ENCODE measurements around the gene CENPU. TPM values are rescaled to one million over a fixed set of nuclear protein-coding genes. Genes with fewer than 3 reads are reported as not detected.
A peak's percentile ranks its signal among the peaks of the same experiment; 100 is the strongest.
"Not testable (repeated sequence)": the region's sequence is repeated elsewhere in the genome, so short reads cannot be mapped to it uniquely, and the experiment has no call there.

Gene CENPU
- total and polyA plus RNA-seq, 5 donors from 2014 or later = 2.5 to 11.0 (median 4.1) TPM

GRCh38 chr4:184662236-184662635 is 71.7 kb downstream of the CENPU start:
- Mint-ChIP-seq H3K36me3 (peaks cover 25% of the 10 kb centered on the region), H3K27ac (no peak overlapping the region), H3K9me3 (no peaks in the 10 kb centered on the region), H3K27me3 (no peaks in the 10 kb centered on the region), H3K4me1 (peaks cover 0 to 5% (median 2%) of the 10 kb centered on the region in 4 donors), H3K4me3 (no peak overlapping the region)
- H3K4me1 ChIP-seq (ENCODE audit: control insufficient read depth, insufficient read depth, low read length, poor library complexity, severe bottlenecking) = no peaks in the 10 kb centered on the region
- H3K27me3 ChIP-seq (ENCODE audit: control insufficient read depth, insufficient read depth, low read length) = no peaks in the 10 kb centered on the region
- no peak overlapping the region for H3K4me3 ChIP-seq (ENCODE audit: low read depth, low read length)
- ATAC-seq (ENCODE audit: low read depth in 2 of 2) = no peak
- no peak overlapping the region for H3K27ac ChIP-seq (ENCODE audit: insufficient read depth, low read length, poor library complexity, severe bottlenecking)
- no peak for DNase-seq
- peaks cover under 1% of the 10 kb centered on the region for H3K36me3 ChIP-seq (ENCODE audit: control insufficient read depth, insufficient read depth, low read length)
- no peaks in the 10 kb centered on the region for H3K9me3 ChIP-seq (ENCODE audit: control insufficient read depth in 2 of 2, low read length in 2 of 2)

- Mint-ChIP-seq H3K36me3 (peaks cover 22% of the 10 kb centered on the region), H3K9me3 (no peaks in the 10 kb centered on the region), H3K4me1 (peaks cover 0 to 5% (median 0%) of the 10 kb centered on the region in 4 donors), H3K27me3 (no peaks in the 10 kb centered on the region), H3K27ac (no peak overlapping the region), H3K4me3 (no peak overlapping the region)
- no peaks in the 10 kb centered on the region for H3K4me1 ChIP-seq (ENCODE audit: control insufficient read depth, insufficient read depth, low read length, poor library complexity, severe bottlenecking)
- H3K27ac ChIP-seq (ENCODE audit: insufficient read depth, low read length, poor library complexity, severe bottlenecking) = no peak overlapping the region
- no peaks in the 10 kb centered on the region for H3K27me3 ChIP-seq (ENCODE audit: control insufficient read depth, insufficient read depth, low read length)
- no peak for ATAC-seq (ENCODE audit: low read depth in 2 of 2)
- H3K9me3 ChIP-seq (ENCODE audit: control insufficient read depth in 2 of 2, low read length in 2 of 2) = no peaks in the 10 kb centered on the region
- H3K36me3 ChIP-seq (ENCODE audit: control insufficient read depth, insufficient read depth, low read length) = peaks cover 6% of the 10 kb centered on the region
- H3K4me3 ChIP-seq (ENCODE audit: low read depth, low read length) = no peak overlapping the region
- no peak for DNase-seq
These were observed 72.9 kb downstream of the CENPU start for GRCh38 chr4:184660978-184661377.

- H3K4me3 Mint-ChIP-seq = not testable (repeated sequence)
These were observed 76.1 kb downstream of the CENPU start for GRCh38 chr4:184657820-184658219.

GRCh38 chr4:184657144-184657543 is 76.8 kb downstream of the CENPU start:
- Histone ChIP-seq H3K36me3 (ENCODE audit: control insufficient read depth, insufficient read depth, low read length) (peaks cover 6% of the 10 kb centered on the region), H3K4me3 (ENCODE audit: low read depth, low read length) (no peak overlapping the region), H3K27me3 (ENCODE audit: control insufficient read depth, insufficient read depth, low read length) (no peaks in the 10 kb centered on the region), H3K4me1 (ENCODE audit: control insufficient read depth, insufficient read depth, low read length, poor library complexity, severe bottlenecking) (no peaks in the 10 kb centered on the region), H3K9me3 (ENCODE audit: control insufficient read depth in 2 of 2, low read length in 2 of 2) (no peaks in the 10 kb centered on the region), H3K27ac (ENCODE audit: insufficient read depth, low read length, poor library complexity, severe bottlenecking) (no peak overlapping the region)
- DNase-seq (no peak), ATAC-seq (ENCODE audit: low read depth in 2 of 2) (no peak)
- no peaks in the 10 kb centered on the region for H3K27me3 Mint-ChIP-seq
- no peaks in the 10 kb centered on the region for H3K9me3 Mint-ChIP-seq
- H3K27ac Mint-ChIP-seq = no peak overlapping the region
- H3K4me1 Mint-ChIP-seq = peaks cover 0 to 5% (median 2%) of the 10 kb centered on the region in 4 donors
- peaks cover 21% of the 10 kb centered on the region for H3K36me3 Mint-ChIP-seq
- H3K4me3 Mint-ChIP-seq = no peak overlapping the region

More at GRCh38 chr4:184657820-184658219, 76.1 kb downstream of the CENPU start:
- H3K27ac ChIP-seq (ENCODE audit: insufficient read depth, low read length, poor library complexity, severe bottlenecking); H3K4me1 Mint-ChIP-seq; H3K4me1 ChIP-seq (ENCODE audit: control insufficient read depth, insufficient read depth, low read length, poor library complexity, severe bottlenecking); H3K27me3 Mint-ChIP-seq; ATAC-seq (ENCODE audit: low read depth in 2 of 2); H3K36me3 ChIP-seq (ENCODE audit: control insufficient read depth, insufficient read depth, low read length); H3K9me3 Mint-ChIP-seq; H3K27me3 ChIP-seq (ENCODE audit: control insufficient read depth, insufficient read depth, low read length); H3K4me3 ChIP-seq (ENCODE audit: low read depth, low read length); H3K9me3 ChIP-seq (ENCODE audit: control insufficient read depth in 2 of 2, low read length in 2 of 2); H3K27ac Mint-ChIP-seq; DNase-seq: not testable (repeated sequence)
- H3K36me3 Mint-ChIP-seq = peaks cover 21% of the 10 kb centered on the region

- no peaks in the 10 kb centered on the region for H3K4me1 ChIP-seq (ENCODE audit: control insufficient read depth, insufficient read depth, low read length, poor library complexity, severe bottlenecking)
- no peaks in the 10 kb centered on the region for H3K27me3 Mint-ChIP-seq
- H3K27me3 ChIP-seq (ENCODE audit: control insufficient read depth, insufficient read depth, low read length) = no peaks in the 10 kb centered on the region
- H3K4me1 Mint-ChIP-seq = peaks cover 0 to 11% (median 3%) of the 10 kb centered on the region in 4 donors
- peaks cover 6% of the 10 kb centered on the region for H3K36me3 ChIP-seq (ENCODE audit: control insufficient read depth, insufficient read depth, low read length)
- no peak overlapping the region for H3K4me3 Mint-ChIP-seq
- H3K27ac ChIP-seq (ENCODE audit: insufficient read depth, low read length, poor library complexity, severe bottlenecking) = no peak overlapping the region
- DNase-seq = no peak
- H3K4me3 ChIP-seq (ENCODE audit: low read depth, low read length) = no peak overlapping the region
- H3K36me3 Mint-ChIP-seq = peaks cover 20% of the 10 kb centered on the region
- H3K9me3 Mint-ChIP-seq = no peaks in the 10 kb centered on the region
- no peak for ATAC-seq (ENCODE audit: low read depth in 2 of 2)
- H3K27ac Mint-ChIP-seq = no peak overlapping the region
- no peaks in the 10 kb centered on the region for H3K9me3 ChIP-seq (ENCODE audit: control insufficient read depth in 2 of 2, low read length in 2 of 2)
These were observed 77.7 kb downstream of the CENPU start for GRCh38 chr4:184655889-184656869.

- no peaks in the 10 kb centered on the region for H3K27me3 Mint-ChIP-seq
- Histone ChIP-seq H3K4me3 (ENCODE audit: low read depth, low read length) (no peak overlapping the region), H3K4me1 (ENCODE audit: control insufficient read depth, insufficient read depth, low read length, poor library complexity, severe bottlenecking) (peaks cover 6% of the 10 kb centered on the region), H3K27me3 (ENCODE audit: control insufficient read depth, insufficient read depth, low read length) (no peaks in the 10 kb centered on the region), H3K36me3 (ENCODE audit: control insufficient read depth, insufficient read depth, low read length) (peaks cover 6% of the 10 kb centered on the region), H3K27ac (ENCODE audit: insufficient read depth, low read length, poor library complexity, severe bottlenecking) (no peak overlapping the region), H3K9me3 (ENCODE audit: control insufficient read depth in 2 of 2, low read length in 2 of 2) (no peaks in the 10 kb centered on the region)
- H3K9me3 Mint-ChIP-seq = no peaks in the 10 kb centered on the region
- H3K36me3 Mint-ChIP-seq = peaks cover 13% of the 10 kb centered on the region
- peaks cover 8 to 20% (median 13%) of the 10 kb centered on the region in 4 donors for H3K4me1 Mint-ChIP-seq
- H3K27ac Mint-ChIP-seq = no peak overlapping the region
- peak overlapping the region in 2 of 4 donors; percentile 1 to 36 for H3K4me3 Mint-ChIP-seq
- DNase-seq (no peak), ATAC-seq (ENCODE audit: low read depth in 2 of 2) (no peak)
These were observed 80.2 kb downstream of the CENPU start for GRCh38 chr4:184653650-184654049.

- H3K27me3 ChIP-seq (ENCODE audit: control insufficient read depth, insufficient read depth, low read length); H3K9me3 Mint-ChIP-seq; H3K9me3 ChIP-seq (ENCODE audit: control insufficient read depth in 2 of 2, low read length in 2 of 2); H3K27ac ChIP-seq (ENCODE audit: insufficient read depth, low read length, poor library complexity, severe bottlenecking); DNase-seq; H3K36me3 ChIP-seq (ENCODE audit: control insufficient read depth, insufficient read depth, low read length); H3K27me3 Mint-ChIP-seq; H3K27ac Mint-ChIP-seq; H3K4me3 ChIP-seq (ENCODE audit: low read depth, low read length); H3K4me3 Mint-ChIP-seq; ATAC-seq (ENCODE audit: low read depth in 2 of 2): not testable (repeated sequence)
- peaks cover 12% of the 10 kb centered on the region for H3K4me1 ChIP-seq (ENCODE audit: control insufficient read depth, insufficient read depth, low read length, poor library complexity, severe bottlenecking)
- Mint-ChIP-seq H3K36me3 (peaks cover 13% of the 10 kb centered on the region), H3K4me1 (peaks cover 8 to 28% (median 15%) of the 10 kb centered on the region in 4 donors)
These were observed 81.2 kb downstream of the CENPU start for GRCh38 chr4:184652681-184653080.

Data from CD4-positive, CD25-positive, alpha-beta regulatory T cell (primary cell).